H1 (cell line): ENCODE results near the gene MOSMO. TPM values are rescaled to one million over a fixed set of nuclear protein-coding genes. Genes with fewer than 3 reads are reported as not detected.

ENCODE experiments used
- CHD7 ChIP-seq: fragments of 300-600 bp; sonication (generic); IDR thresholded peaks from 2 replicates; pipeline ENCODE4 v1.7.1; 2012; ENCODE audit warnings: low read length, moderate library complexity, mild to moderate bottlenecking, inconsistent platforms; ENCODE audit not compliant: insufficient replicate concordance
- FOSL1 ChIP-seq: IDR thresholded peaks from 2 replicates; pipeline ENCODE4 v1.6.1; 2011; ENCODE audit warnings: mild to moderate bottlenecking, low read depth, low read length, moderate library complexity; ENCODE audit not compliant: insufficient read depth
- POLR2A ChIP-seq, 2 experiments: IDR thresholded peaks; 1 replicate in 1 of 2; 2 replicates in 1 of 2; pipeline ENCODE4 v1.6.1; 2011; ENCODE audit warnings: low read depth in 2 of 2, low read length in 2 of 2, mild to moderate bottlenecking in 2 of 2; ENCODE audit errors: control extremely low read depth in 1 of 2
- SIN3A ChIP-seq, 2 experiments: IDR thresholded peaks in 1 of 2; conservative IDR thresholded peaks in 1 of 2; 2 replicates each; pipeline ENCODE4 v1.6.1; 2011 to 2012; ENCODE audit warnings: low read length in 2 of 2, improper control_type of control experiment in 1 of 2, low read depth in 1 of 2, mild to moderate bottlenecking in 1 of 2
- polyA plus RNA-seq, 7 experiments: library from polyadenylated mRNA; depleted of rRNA in 3 of 7; stranded (reverse) in 5 of 7; unstranded in 2 of 7; fragments of >200 nt in 5 of 7; fragments of 200-250 nt in 2 of 7; gene quantifications; 1 replicate in 5 of 7; 2 replicates in 1 of 7; 4 replicates in 1 of 7; pipeline versions ENCODE4 v1.2.1 to v1.2.3, GENCODE V29; 2011 to 2013; ENCODE audit warnings: missing spikeins in 2 of 7, mixed read lengths in 2 of 7
- total RNA-seq: library from RNA; stranded (reverse); fragmentation: NEBNext Ultra II Directional; extraction: Animal tissue kit (Norgen Biotek cat#: 25700); gene quantifications from 2 replicates; pipeline ENCODE4 v1.2.1, GENCODE V29; 2021

The MOSMO gene
- total and polyA plus RNA-seq, 2 of the 8 experiments (the other 6 are each of a cell fraction or from before 2014, with no cell fraction given) = 8.6 to 14.8 TPM

GRCh38 chr16:22023505-22023904 lies 15.6 kb downstream of the MOSMO start (continued):
- TF ChIP-seq CHD7 = no peak
- no peak for TF ChIP-seq SIN3A (conservative IDR thresholded peaks at IDR 0.05 in 1 of 2, IDR thresholded peaks at IDR 0.05 in 1 of 2; ENCODE audit: low read depth in 1 of 2, low read length in 2 of 2)
- TF ChIP-seq FOSL1 = no peak
- no peak for TF ChIP-seq POLR2A (IDR thresholded peaks at IDR 0.05; ENCODE audit: control extremely low read depth in 1 of 2, low read depth in 2 of 2, low read length in 2 of 2)
